DMS53 (cell line): ENCODE results near the gene WARS2.
A peak's percentile ranks its signal among the peaks of the same experiment; 100 is the strongest.

Source experiments
- DNase-seq: peaks from one replicate; lab custom pipeline; 2025; lab: John Stamatoyannopoulos, UW

Gene WARS2

DNA sequence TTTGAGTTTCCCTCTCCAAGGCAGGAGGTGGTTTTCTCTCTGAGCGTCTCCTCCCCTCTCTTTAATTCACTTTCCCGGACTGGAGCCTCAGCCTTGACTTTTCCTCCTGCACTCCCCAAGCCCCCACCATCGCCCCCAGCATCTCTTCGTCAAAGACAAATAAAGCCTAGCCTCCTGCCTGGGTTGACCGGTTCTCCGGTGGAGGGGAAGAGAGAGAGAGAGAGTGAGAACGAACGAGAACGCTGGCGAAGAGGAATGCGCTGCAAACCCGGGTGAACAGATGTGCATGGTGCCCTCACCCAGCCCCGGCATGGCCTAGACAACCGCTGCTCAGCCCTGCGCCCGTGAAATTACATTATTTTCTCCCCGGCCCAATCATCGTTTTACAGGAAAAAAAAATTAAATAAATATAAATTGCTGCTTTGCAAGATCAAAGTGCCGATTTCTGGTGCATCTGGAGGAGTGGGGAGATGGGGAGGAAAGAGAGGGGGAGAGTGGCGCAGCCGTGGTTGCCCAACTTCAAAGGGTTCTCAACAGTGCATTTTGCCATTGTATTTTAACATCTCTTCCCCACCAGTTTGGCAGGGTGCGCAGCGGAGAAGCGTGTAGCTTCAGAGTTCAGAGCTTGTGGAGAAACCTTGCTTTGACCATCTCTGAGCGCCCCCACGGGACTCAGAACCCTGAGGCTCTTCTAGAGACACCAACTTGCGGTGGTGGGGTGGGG is 140.9 kb downstream of the WARS2 start:
- no peak for DNase-seq

DNA sequence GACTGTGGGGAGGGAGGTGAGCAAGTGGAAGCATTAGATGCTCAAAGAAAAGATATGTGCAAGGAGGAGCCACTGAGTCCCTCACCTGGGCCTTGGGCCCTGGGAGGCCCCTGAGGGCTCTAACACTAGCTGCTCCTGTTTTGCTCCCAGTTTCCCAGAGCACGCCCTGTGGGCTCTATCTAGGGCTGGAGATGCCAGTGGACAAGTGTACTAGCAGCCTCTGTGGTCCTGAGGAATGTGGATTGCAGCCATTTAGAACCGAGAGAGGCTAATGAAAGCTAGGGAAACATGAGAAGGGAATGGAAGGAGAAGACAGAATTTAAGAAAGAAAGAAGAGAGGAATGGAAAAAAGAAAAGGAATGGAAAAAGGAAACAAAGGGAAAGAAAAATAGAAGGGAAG is 142.3 kb downstream of the WARS2 start:
- no peak for DNase-seq

DNA sequence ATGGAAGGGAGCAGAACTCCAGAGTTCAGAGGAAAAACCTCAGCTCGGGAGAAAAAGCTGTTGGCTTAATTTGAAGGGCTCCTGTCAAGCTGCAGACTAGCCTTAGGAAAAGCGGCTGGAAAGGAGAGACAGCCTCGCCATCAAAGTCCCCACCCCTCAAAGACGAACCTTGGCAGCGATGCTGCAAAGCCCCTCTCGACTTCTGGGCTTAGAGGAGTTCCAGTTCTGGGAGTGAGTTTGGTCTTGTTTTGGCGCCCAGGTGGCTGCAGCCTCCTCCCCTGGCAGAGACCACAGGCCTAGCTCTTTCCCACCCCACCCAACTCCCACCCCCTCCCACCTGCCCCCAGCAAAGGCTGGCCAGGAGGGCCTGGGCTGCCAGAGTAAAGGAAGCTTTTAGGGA is 143.2 kb downstream of the WARS2 start:
- no peak for DNase-seq

DNA sequence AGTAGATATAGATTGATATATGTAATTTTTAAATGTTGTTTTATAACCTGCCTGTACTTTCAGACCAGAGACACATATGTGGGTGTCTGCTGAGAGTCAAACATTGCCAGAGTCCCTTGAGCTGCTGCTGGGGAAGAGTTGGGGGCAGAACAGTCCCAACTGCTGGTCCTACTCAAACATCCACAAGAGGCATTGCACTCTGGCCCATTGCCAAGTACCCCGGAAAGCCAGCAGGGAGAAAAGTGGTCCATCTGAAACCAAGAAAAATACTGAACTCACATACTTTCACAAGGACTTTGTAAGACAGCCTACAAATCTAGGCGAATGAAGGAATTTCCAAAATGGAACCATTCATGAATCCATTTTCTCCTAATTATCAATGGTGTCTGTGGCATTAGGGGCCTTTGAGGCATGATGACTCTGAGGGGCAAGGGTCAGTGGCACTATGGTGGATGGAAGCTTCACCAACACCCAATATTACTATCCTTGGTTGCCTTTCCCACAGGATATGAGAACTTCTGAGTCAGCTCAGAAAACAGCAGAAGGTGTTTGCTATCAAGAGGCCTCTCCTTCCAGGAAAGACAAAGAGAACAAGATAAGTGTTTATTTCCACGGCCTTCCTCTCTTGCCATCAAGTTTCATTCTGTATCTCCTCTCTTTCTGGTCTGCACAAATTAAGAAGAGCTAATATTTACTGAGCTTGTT is 145.0 kb downstream of the WARS2 start:
- peak; percentile 29 for DNase-seq

DNA sequence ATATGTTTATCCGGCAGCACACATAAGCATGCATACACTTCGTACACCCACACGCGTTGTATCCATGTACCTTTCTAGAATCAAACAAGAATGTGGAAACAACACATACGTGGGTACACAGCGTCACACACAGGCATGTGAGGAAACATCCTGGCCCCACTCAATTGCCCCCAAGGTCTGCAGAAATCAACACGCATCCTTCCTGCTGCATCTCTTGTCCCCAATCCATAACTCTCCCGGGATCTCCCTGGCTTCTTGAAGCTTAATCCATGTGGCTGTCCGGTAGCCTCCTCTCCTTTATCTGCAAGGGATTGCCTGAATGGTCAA is 146.8 kb downstream of the WARS2 start:
- no peak for DNase-seq

DNA sequence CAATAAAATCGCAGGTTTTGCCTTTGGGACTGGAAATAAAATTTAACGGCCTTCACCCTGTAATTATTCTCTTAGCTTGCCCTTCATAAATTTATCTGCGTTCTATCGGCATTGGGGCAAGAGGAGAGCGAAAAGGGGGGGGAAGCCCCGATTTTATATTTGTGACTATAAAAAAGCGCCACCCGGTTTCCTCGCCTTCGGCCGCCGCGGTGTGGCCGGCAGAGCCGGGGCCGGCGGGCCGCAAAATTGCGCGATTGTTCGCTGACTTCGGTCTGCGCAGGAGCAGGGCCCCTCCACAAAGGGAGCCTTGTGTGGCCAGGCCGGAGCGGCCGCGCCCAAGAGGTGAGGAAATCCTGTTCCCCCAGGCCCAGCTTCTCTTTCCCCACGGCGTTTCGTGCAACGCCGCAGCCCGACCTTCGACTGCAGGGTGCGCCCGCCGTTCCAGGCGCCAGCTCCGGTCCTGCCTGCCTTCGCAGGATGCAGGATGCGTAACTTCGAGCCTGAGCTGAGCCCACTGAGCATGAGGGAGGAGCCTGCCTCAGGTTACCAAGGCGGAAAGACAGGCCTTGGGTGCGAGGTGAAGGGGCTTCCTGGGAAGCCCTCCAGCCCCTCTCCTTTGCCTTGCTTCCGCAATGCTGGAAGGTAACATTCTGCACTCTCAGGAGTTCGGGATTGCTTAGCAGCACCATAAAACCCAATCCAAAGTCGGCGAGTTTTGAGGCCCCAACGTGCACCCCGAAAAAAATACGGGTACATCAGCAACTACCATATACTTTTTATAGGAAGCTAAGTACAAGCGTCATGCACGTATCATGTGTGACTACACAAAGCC is 147.4 kb downstream of the WARS2 start:
- no peak for DNase-seq

DNA sequence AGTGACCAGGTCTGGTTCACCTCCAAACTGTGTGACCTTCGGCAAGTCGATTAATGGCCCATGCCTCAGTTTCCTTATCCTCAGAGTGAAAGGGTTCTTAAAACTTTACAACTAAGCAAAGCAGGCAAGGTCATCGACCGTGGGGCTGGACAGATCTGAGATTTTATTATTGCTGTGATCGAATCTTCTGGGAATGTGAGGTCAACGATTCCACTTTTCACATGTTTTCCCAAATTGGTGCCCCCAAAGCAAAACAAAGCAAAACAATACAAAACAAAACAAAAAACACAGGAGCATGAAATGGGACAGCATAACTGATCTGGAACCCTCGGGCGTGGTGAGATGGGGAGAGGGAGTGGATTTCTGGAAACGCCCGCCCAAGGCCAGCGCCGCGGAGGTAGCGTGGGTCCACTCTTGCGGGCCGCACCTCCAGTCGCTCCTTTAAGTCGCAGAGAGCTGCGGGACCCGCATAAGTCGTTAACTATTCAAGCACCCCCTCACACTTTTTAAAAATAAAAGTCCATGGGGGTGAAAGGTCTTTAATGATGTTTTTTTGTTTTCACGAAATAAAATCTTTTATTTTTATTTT is 148.1 kb downstream of the WARS2 start:
- DNase-seq: no peak

DNA sequence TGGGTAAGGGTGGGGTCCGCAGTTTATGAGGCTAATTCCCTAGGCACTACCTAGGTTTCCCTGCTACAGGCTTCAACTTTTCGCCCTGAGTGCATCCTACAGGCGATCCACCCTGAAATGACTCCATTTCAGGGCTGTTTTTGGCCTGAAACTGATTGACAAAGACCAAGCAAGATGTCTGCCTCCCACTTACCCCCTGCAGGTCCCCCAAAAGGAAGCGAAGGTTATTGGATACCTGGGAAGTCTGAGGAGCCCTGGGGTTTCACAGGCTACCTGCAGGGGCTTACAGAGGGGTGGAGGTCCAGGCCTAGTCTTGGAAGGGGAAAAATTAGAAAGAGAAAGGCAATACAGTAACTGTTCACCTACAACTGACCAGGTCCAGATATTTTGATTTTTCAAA is 149.0 kb downstream of the WARS2 start:
- DNase-seq: no peak

DNA sequence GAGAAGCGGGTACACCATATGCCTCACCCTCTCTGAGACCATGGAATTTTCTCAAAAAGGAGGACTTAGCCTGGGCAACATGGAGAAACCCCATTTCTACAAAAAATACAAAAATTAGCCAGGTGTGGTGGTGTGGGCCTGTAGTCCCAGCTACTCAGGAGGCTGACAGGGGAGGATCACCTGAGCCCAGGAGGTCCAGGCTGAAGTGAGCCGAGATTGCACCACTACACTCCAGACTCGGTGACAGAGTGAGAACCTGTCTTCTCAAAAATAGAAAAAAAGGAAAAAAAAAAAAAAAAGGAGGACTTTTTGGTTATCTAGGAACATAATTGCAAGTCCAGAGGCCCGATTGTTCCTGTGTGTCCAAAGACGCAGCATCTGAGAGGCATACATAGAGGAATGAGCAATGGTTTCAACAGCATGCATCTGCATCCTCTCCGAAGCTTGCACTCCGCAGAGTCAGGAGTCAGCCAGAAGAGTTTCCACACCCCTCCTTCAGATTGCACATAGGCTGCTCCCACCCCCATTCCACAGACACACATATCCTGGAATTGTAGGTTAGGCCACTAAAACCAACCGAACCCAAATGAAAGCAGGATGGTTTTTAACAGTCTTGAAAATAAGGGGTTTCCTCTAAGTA is 149.8 kb downstream of the WARS2 start:
- no peak for DNase-seq

DNA sequence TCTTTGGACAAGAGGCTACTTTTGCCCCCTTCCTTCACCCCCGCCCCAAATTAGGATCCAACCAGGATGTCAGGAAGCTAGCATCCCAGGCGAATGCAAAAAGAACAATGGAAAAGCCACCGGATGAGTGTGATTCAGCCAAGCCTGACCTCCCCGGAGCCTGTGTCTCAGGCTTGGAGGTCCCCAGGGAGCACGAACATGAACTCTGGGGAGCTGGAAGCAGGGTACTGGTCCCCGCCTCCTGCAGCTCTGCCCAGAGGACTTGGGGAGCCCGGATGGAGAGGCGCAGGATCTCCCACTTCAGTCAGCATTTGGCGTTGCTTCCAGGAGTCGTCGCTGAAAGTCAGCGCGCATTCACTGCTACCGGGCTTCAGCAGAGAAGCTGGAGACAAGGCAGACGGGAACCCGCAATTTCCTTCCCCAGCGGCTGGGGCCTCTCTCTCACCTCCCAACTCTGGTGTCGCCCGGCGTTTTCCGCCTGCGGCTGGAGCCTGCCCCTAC is 150.5 kb downstream of the WARS2 start:
- no peak for DNase-seq

DNA sequence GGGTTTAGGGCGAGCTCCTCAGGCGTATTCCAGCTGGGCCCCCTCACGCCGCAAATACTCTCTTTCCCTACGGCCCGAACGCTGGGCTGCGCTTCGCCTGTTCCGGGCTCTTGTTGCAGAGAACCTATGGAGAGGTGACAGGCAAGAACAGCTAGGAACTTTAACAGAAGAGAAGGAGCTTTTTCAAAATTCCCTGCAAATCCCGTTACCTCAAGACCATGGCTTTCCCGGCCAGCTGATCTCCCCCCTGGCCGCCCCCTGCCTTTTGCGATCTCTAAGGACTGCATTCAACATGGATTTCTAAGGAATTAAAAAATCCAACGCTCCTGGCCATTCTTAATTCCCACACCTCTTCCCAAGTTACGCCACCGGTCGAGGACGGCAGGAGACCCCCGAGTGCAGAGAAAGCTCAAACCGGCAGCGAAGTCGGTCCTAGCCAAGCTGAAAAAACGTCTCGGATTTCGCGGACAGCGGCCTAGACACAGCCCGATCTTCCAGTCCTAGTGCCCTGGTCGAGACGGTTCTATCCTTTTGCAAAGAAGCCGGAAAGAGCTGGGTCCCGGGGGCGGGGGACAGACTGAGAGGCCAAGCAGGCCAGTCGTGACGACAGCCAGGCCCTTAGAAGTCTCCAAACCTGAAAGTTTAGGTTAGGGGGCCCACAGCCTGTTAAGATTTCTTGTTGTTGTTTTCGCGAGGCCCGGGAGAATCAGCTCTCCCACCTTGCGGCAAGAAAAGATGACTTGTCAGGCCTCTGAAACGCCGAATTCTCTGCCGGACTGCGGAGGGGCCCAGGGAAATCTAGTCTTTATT is 151.2 kb downstream of the WARS2 start:
- no peak for DNase-seq

DNA sequence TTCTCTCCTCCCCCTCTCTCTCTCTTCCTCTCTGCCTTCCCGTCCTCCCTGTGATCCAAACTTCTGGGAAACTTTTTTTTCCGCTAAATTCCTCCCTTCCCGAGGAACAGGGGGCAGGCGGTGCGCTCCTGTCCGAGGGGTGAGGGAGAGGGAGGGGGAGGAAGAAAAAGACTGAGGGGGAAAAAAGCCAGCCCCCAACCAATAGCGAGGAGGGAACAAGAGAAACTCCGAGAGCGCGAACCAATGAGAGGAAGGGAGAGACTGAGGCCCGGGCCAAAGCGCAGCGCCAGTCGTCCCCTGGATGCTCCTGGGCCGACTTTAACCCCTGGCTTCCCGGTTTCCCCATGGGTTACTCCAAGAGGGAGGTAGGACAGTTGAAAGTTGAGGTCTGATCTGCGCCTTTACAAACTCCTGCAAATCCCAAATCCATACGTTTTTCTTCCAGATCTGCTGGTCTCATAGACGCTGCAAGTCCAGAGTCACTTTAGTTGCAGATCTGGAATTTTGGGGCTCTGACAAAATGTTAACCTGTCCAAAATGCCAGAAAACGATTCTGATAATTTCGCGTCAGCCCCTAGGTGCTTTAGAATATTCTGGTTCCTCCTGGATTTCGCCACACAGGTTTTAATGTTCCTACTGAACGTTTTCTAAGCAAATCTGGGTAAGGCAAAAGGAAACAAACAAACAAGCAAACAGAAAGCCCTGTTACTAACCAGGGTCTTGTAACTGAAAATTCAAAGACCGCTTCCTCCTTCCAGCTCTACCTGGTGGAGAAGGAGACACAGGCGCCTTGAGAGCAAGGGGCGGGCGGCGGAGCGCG is 152.1 kb downstream of the WARS2 start, which contains the start of gene TBX15:
Gene TBX15 (minus strand): TSS at position 158 of the 820 bp plus-strand sequence. CDS start 548 bp downstream, outside the sequence.
- DNase-seq: no peak

DNA sequence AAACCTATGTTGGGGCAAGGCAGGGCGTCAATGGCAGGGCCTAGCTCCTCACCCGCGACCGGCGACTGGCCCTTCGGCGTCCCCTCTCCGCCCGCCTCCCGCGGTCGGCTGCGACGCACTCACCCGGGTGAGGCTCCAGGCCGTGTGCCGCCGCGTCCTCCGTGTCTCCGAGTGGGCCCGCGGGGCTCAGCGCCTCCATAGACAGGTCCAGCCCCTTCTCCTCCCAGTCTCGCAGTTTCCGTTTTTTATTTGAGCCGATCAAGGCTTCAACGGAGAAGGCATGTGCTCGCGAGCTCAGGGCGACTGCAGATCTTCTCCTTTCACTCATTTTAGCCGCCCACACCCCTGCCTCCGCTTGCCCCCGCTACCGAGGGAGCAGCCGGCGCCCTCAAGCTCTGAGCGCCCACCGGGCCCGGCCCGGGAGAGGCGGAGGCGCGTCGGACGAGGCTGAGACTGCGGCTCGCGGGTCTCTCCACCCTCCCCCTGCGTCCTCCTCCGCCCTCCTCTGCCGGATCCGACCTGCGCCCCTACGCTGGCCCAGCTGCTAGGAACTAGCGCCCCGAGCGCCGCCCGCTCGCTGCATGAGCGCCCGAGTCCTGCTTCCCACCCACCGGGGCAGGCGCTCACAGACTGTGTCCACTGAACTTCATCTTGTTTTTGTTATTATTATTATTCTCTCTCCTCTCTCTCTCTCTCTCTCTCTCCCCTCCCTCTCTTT is 152.8 kb downstream of the WARS2 start:
- peak; percentile 62 for DNase-seq

DNA sequence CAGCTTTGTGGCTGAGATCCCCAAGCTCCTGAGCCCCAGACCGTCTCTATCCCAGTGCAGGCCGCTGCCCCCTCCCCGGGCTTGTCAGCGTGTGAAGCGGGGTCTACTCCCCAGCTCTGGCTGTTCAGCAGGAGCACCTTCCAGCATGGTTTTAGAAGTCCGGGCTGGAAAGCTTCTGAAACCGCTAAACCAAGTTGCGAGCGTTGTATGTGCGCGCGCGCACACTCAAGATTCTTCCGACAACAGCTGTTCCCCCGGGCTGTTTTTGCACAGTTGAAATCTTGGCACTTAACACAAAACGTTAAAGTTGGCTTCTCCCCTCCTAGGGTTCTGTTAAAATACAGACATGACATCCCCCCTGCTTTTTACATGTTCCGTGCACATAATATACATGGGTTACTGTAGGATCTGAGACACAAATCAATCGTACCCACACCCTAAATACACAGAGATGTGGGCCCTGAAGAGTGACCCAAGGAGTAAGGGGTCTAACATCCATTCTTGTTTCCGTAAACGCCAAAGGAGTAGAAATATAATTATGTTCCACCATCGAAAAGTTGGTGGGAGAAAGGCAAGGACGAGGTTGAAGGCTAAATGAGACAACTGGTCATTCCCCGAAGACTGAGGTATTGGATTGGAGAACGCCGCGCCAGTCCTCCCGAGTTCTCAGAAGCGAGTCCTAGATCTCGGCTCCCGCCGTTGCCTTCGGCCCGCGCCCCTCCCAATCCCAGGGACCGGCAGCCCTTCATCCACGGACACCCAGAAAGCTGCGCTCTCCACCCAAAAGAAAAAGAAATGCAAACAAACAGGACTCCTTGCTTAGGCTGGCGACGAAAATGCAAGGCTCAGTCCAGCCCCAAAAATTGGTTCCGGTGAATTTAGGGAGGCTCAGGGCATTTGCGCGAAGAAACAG is 153.6 kb downstream of the WARS2 start:
- DNase-seq: peak; percentile 41

DNA sequence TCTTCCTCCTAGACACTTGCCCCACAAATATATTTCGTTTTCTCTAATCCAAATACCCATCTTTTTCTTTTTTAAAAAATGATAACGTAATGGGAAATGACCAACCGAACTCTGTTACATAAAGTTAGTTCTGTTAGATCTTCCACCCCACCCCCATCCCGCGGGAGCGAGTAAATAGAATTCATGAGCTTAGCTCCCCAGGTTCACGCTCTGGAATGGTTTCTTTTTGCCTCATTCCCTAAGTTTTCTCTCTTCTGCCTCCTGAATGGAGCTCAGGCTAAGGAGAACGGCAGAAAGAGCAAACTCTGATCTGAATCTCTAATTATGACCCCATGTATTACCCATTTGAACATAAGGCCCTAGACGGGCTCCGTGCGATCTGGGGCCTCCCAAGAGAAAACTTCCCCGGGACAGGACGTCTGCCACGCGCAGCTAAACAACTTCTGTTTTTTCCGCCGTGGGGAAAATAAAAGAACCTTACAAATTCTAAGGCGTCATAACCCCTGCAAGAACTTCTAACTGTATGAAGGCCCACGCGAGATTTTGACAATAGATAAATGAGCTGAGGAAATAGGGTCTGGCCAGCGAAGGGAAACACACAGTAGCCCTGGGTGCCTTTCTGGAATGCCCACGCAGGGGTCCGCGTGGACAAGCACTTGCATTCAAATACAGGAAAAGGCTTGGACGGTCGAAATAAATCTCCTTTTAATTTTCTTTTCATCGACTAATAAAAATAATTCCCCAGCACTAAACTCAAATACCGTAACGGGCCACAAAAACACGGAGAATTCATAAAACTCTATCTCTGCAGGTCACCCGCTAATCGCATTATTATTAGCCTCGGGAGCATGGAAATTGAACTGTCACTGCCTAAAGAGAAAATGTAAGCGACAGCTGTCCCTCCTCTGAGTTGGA is 154.6 kb downstream of the WARS2 start:
- DNase-seq: no peak

DNA sequence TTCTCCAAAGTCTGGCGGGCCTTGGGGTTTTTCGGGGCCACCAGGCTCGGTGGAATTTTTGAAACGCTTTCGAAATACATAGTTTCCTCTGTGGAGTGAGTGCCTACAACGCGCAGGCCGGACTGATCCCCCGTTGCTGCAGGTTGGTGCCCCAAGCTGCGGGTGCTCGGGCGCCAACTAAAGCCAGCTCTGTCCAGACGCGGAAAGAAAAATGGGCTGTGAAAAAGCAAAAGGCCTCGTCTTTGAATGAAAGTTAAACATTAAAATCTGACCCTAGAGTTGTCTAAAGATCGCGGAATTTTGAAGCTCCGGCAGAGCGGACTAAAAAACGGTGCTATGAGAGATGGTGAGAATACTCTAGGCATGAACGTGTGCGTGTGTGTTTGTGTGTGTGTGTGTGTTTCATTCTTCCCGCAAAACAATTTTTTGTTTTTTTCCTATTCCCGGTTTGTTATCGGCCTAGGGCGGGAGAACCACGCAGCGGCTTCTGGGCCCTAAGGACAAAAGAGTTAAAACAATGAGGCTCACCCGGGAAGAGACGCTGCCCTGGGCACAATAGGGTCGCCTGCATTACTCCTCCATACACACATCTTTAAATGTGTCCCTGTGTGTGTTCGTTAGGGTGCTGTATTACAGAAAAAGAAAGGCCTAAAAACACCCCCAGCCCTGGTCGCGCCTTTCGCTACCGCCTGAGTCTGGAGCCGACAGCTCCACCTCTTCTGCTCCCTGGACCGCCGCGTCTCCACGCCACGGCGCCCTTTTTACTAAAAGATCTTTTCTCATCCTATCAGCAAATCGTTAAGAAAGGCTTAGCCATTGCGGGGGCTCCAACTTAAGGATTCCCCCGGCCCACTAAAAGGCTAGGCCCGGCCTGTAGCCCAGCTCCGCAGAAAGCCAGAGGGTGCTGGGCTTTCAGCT is 155.5 kb downstream of the WARS2 start:
- no peak for DNase-seq
